Activated CD8-positive, alpha-beta memory T cell treated with anti-CD3 and anti-CD28 coated beads, Interleukin-2, amount 50 U/mL, for 24 hours (primary cell): ENCODE data around the gene FBXO17.

Experiments
- DNase-seq: peaks from one replicate; pipeline ENCODE4 v3.0.0-alpha.2; 2020; ENCODE audit errors: extremely low read depth

FBXO17 gene

DNA sequence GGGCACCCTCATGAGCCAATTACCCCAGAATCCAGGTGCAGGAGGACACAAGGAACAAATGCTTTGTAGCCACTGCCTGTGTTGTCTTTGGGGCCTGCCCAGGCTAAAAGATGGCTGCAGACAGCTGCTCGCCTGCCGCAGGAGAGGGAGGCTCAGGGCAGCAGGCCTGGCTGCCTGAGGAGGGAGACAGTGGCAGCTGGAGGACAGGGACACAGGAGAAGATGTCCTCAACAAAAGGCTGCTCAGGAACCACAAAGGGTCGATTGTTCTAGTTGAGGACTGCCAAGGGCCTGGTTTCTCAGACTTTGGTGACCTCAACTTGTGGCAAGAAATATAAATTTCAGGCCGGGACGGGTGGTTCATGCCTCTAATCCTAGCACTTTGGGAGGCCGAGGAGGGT, 83.8 kb downstream of the FBXO17 start:
- DNase-seq = no peak
